MM.1S (cell line): ENCODE measurements around the gene ZMYM3.

Experiments used
- DNase-seq: peaks from one replicate; pipeline ENCODE4 v3.0.0-alpha.2; 2015
- H2AFZ ChIP-seq: fragments of 300-600 bp; sonication (generic); 2 replicates; pipeline ENCODE4 v1.6.0; 2016; ENCODE audit warnings: antibody characterized with exemption, low read length
- H3F3A ChIP-seq: fragments of 300-600 bp; sonication (generic); 2 replicates; pipeline ENCODE4 v1.6.1; 2016; ENCODE audit warnings: mild to moderate bottlenecking, antibody characterized with exemption, low read length, moderate library complexity, mixed read lengths; ENCODE audit not compliant: insufficient read depth
- H3K27ac ChIP-seq: fragments of 300-600 bp; sonication (generic); 2 replicates; pipeline ENCODE4 v1.5.1; 2016; ENCODE audit warnings: mild to moderate bottlenecking, low read length
- H3K27me3 ChIP-seq: fragments of 300-600 bp; sonication (generic); replicated peaks from 2 replicates; pipeline ENCODE4 v1.6.0; 2016; ENCODE audit warnings: low read length; ENCODE audit not compliant: insufficient read depth
- H3K36me3 ChIP-seq: fragments of 300-600 bp; sonication (generic); replicated peaks from 2 replicates; pipeline ENCODE4 v1.6.1; 2016; ENCODE audit warnings: mild to moderate bottlenecking, low read length, mixed read lengths; ENCODE audit not compliant: insufficient read depth
- H3K4me1 ChIP-seq: fragments of 300-600 bp; sonication (generic); 2 replicates; pipeline ENCODE4 v1.6.1; 2016; ENCODE audit warnings: low read length, mixed read lengths
- H3K4me2 ChIP-seq: fragments of 300-600 bp; sonication (generic); 2 replicates; pipeline ENCODE4 v1.6.0; 2016; ENCODE audit warnings: low read depth, low read length
- H3K4me3 ChIP-seq: fragments of 300-600 bp; sonication (generic); 2 replicates; pipeline ENCODE4 v1.5.1; 2016; ENCODE audit warnings: low read length, mixed read lengths
- H3K79me2 ChIP-seq: fragments of 300-600 bp; sonication (generic); 2 replicates; pipeline ENCODE4 v1.6.1; 2016; ENCODE audit warnings: mixed run types, low read length, mixed read lengths
- H3K9ac ChIP-seq: fragments of 300-600 bp; sonication (generic); 2 replicates; pipeline ENCODE4 v1.6.1; 2016; ENCODE audit warnings: low read length, mixed read lengths
- H3K9me2 ChIP-seq: fragments of 300-600 bp; sonication (generic); replicated peaks from 2 replicates; pipeline ENCODE4 v1.6.1; 2016; ENCODE audit warnings: mild to moderate bottlenecking, low read length, mixed read lengths; ENCODE audit not compliant: insufficient read depth
- H3K9me3 ChIP-seq: fragments of 300-600 bp; sonication (generic); replicated peaks from 2 replicates; pipeline ENCODE4 v1.6.1; 2016; ENCODE audit warnings: mild to moderate bottlenecking, low read length, mixed read lengths; ENCODE audit not compliant: insufficient read depth
- H4K20me1 ChIP-seq: fragments of 300-600 bp; sonication (generic); 2 replicates; pipeline ENCODE4 v1.6.1; 2016; ENCODE audit warnings: mild to moderate bottlenecking, low read length, moderate library complexity, mixed read lengths; ENCODE audit not compliant: insufficient read depth
- EZH2 ChIP-seq: fragments of 300-600 bp; sonication (generic); optimal IDR thresholded peaks from 2 replicates; pipeline ENCODE3; 2017; ENCODE audit warnings: low read depth, mild to moderate bottlenecking, antibody characterized with exemption, low read length, mixed read lengths
- EZH2phosphoT487 ChIP-seq: fragments of 300-600 bp; sonication (generic); IDR thresholded peaks from 2 replicates; pipeline ENCODE4 v1.6.1; 2018; ENCODE audit warnings: antibody characterized with exemption, low read length
- TF ChIP-seq, protein P1 (sequence below): fragments of 300-600 bp; sonication (generic); IDR thresholded peaks from 2 replicates; pipeline ENCODE4 v1.5.1; 2016; ENCODE audit warnings: antibody characterized with exemption, low read length, mixed read lengths

Gene ZMYM3

DNA sequence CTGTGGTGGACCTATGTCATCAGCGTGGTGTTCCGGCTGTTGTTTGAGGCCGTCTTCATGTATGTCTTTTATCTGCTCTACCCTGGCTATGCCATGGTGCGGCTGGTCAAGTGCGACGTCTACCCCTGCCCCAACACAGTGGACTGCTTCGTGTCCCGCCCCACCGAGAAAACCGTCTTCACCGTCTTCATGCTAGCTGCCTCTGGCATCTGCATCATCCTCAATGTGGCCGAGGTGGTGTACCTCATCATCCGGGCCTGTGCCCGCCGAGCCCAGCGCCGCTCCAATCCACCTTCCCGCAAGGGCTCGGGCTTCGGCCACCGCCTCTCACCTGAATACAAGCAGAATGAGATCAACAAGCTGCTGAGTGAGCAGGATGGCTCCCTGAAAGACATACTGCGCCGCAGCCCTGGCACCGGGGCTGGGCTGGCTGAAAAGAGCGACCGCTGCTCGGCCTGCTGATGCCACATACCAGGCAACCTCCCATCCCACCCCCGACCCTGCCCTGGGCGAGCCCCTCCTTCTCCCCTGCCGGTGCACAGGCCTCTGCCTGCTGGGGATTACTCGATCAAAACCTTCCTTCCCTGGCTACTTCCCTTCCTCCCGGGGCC, 29.7 kb downstream of the ZMYM3 start:
- no peak overlapping the region for H3K9ac ChIP-seq
- no peak overlapping the region for H2AFZ ChIP-seq
- DNase-seq, result no peak
- TF ChIP-seq EZH2 (no peak), EZH2phosphoT487 (no peak)
- TF ChIP-seq, protein P1, sequence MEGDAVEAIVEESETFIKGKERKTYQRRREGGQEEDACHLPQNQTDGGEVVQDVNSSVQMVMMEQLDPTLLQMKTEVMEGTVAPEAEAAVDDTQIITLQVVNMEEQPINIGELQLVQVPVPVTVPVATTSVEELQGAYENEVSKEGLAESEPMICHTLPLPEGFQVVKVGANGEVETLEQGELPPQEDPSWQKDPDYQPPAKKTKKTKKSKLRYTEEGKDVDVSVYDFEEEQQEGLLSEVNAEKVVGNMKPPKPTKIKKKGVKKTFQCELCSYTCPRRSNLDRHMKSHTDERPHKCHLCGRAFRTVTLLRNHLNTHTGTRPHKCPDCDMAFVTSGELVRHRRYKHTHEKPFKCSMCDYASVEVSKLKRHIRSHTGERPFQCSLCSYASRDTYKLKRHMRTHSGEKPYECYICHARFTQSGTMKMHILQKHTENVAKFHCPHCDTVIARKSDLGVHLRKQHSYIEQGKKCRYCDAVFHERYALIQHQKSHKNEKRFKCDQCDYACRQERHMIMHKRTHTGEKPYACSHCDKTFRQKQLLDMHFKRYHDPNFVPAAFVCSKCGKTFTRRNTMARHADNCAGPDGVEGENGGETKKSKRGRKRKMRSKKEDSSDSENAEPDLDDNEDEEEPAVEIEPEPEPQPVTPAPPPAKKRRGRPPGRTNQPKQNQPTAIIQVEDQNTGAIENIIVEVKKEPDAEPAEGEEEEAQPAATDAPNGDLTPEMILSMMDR, result no peak
- no peaks in the 10 kb centered on the region for H3K79me2 ChIP-seq
- H3K4me1 ChIP-seq, result no peaks in the 10 kb centered on the region
- no peak overlapping the region for H3K27ac ChIP-seq
- H3F3A ChIP-seq, result no peaks in the 10 kb centered on the region
- H3K36me3 ChIP-seq, result no peaks in the 10 kb centered on the region
- H3K4me2 ChIP-seq, result no peak overlapping the region
- no peaks in the 10 kb centered on the region for H3K27me3 ChIP-seq
- H3K9me2 ChIP-seq, result no peaks in the 10 kb centered on the region
- no peaks in the 10 kb centered on the region for H3K9me3 ChIP-seq
- no peak overlapping the region for H3K4me3 ChIP-seq
- no peaks in the 10 kb centered on the region for H4K20me1 ChIP-seq

DNA sequence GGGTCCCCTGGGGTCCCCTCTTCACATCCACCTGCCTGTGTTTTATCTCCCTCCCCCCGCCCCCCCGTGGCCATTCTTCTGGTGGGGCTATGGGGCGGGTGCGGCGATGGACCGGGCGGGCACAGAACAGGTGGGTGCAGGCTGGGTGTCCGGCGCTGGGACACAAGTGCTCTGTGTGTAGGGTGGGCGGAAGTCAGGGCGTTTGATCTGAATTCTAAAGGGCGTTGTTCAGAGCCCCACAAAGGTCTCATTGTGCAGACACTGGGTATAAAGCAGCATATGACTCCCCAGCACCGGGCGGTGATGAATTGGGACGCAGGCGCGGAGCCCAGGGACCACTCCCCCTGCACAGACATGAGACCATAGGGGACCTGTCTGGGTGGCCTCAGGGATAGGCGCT, 31.0 kb downstream of the ZMYM3 start, which contains the start of gene GJB1:
Gene GJB1 (plus strand): TSS at position 296 of the 400 bp plus-strand sequence. CDS start 484 bp downstream, outside the sequence.
- Histone ChIP-seq H3K27ac (no peak within 1 kb of the TSS), H3K4me3 (no peak within 1 kb of the TSS), H3K4me2 (no peak within 1 kb of the TSS), H3K79me2 (no peaks in the 10 kb centered on the region), H3K36me3 (no peaks in the 10 kb centered on the region), H3K9me2 (no peaks in the 10 kb centered on the region), H3K9ac (no peak within 1 kb of the TSS), H4K20me1 (no peaks in the 10 kb centered on the region), H3K27me3 (no peaks in the 10 kb centered on the region), H3F3A (no peaks in the 10 kb centered on the region), H2AFZ (no peak within 1 kb of the TSS), H3K9me3 (no peaks in the 10 kb centered on the region), H3K4me1 (no peaks in the 10 kb centered on the region)
- no peak for DNase-seq
- TF ChIP-seq, protein P1, result no peak
- no peak for TF ChIP-seq EZH2phosphoT487
- TF ChIP-seq EZH2, result no peak

DNA sequence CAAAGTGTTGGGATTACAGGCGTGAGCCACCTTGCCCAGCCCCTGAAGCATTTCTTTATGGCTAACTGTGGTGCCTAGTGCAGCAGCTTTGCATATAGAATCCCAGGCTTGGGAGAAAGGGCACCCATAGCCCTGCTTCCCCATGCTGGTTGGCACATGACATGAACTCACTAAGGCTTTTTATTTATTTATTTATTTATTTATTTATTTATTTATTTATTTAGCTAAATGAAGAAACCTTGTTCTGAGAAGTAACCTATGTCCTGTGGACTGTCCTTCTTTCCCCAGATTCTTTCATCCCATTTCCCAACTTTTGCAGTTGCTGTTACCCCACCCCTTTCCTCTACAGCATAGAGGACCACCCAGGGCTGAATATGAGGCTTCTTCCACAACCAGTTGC, 32.8 kb downstream of the ZMYM3 start:
- Histone ChIP-seq H3K9ac (no peak overlapping the region), H3K27ac (no peak overlapping the region), H3K36me3 (no peaks in the 10 kb centered on the region), H4K20me1 (no peaks in the 10 kb centered on the region), H3K9me3 (no peaks in the 10 kb centered on the region), H2AFZ (no peak overlapping the region), H3K4me3 (no peak overlapping the region), H3K4me1 (no peaks in the 10 kb centered on the region), H3F3A (no peaks in the 10 kb centered on the region), H3K4me2 (no peak overlapping the region), H3K79me2 (no peaks in the 10 kb centered on the region), H3K27me3 (no peaks in the 10 kb centered on the region), H3K9me2 (no peaks in the 10 kb centered on the region)
- TF ChIP-seq EZH2phosphoT487 (no peak), EZH2 (no peak)
- TF ChIP-seq, protein P1, result no peak
- no peak for DNase-seq
